Neural cell (in vitro differentiated cells): Measurements from ENCODE around the gene USP17L30. TPM values are rescaled to one million over a fixed set of nuclear protein-coding genes. Genes with fewer than 3 reads are reported as not detected.
"Not testable (repeated sequence)": the region's sequence is repeated elsewhere in the genome, so short reads cannot be mapped to it uniquely, and the experiment has no call there.

ENCODE experiments used
- H2AFZ ChIP-seq: fragments of 200-600, 300-800 bp; sonication (generic), shearing (Covaris generic); 2 replicates; pipeline ENCODE4 v1.6.0; 2014; ENCODE audit warnings: low read depth, mild to moderate bottlenecking, antibody characterized with exemption, low read length, moderate library complexity
- H3F3A ChIP-seq: fragments of 200-600 bp; shearing (Covaris generic); 2 replicates; pipeline ENCODE4 v1.6.1; 2016; ENCODE audit warnings: mild to moderate bottlenecking, moderate library complexity, mixed read lengths, antibody characterized with exemption, low read length; ENCODE audit not compliant: insufficient read depth, poor library complexity, severe bottlenecking
- H3K27ac ChIP-seq: fragments of 200-600, 300-800 bp; sonication (generic), shearing (Covaris generic); 2 replicates; pipeline ENCODE4 v1.5.1; 2014; ENCODE audit warnings: mild to moderate bottlenecking, low read length, moderate library complexity
- H3K27me3 ChIP-seq: fragments of 300-800, 200-600 bp; sonication (generic), shearing (Covaris generic); 2 replicates; pipeline ENCODE4 v1.6.0; 2014; ENCODE audit warnings: mild to moderate bottlenecking, low read depth, low read length, moderate library complexity; ENCODE audit not compliant: insufficient read depth
- H3K36me3 ChIP-seq: fragments of 300-800, 200-600 bp; sonication (generic), shearing (Covaris generic); 2 replicates; pipeline ENCODE4 v1.5.1; 2014; ENCODE audit warnings: mild to moderate bottlenecking, antibody characterized with exemption, low read length, moderate library complexity; ENCODE audit not compliant: insufficient read depth
- H3K4me2 ChIP-seq: fragments of 300-800, 200-600 bp; sonication (generic), shearing (Covaris generic); 2 replicates; pipeline ENCODE4 v1.6.0; 2014; ENCODE audit warnings: mild to moderate bottlenecking, low read length
- H3K4me3 ChIP-seq: fragments of 300-800, 200-600 bp; sonication (generic), shearing (Covaris generic); 2 replicates; pipeline ENCODE4 v1.5.1; 2014; ENCODE audit warnings: mild to moderate bottlenecking, low read length, moderate library complexity
- H3K79me2 ChIP-seq: fragments of 200-600 bp; shearing (Covaris generic); replicated peaks from 2 replicates; pipeline ENCODE4 v1.6.0; 2014; ENCODE audit warnings: mild to moderate bottlenecking, low read length, moderate library complexity; ENCODE audit not compliant: insufficient read depth
- H3K9ac ChIP-seq: fragments of 300-800, 200-600 bp; sonication (generic), shearing (Covaris generic); 2 replicates; pipeline ENCODE4 v1.6.1; 2016; ENCODE audit warnings: mild to moderate bottlenecking, low read length, mixed read lengths
- H3K9me2 ChIP-seq: fragments of 200-600 bp; shearing (Covaris generic); 2 replicates; pipeline ENCODE4 v1.6.1; 2016; ENCODE audit warnings: mild to moderate bottlenecking, low read length, mixed read lengths; ENCODE audit not compliant: insufficient read depth
- H3K9me3 ChIP-seq: fragments of 200-600, 300-800 bp; sonication (generic), shearing (Covaris generic); 2 replicates; pipeline ENCODE4 v1.6.1; 2016; ENCODE audit warnings: mild to moderate bottlenecking, mixed run types, low read length, moderate library complexity, mixed read lengths
- H4K20me1 ChIP-seq: fragments of 200-600 bp; shearing (Covaris generic); 2 replicates; pipeline ENCODE4 v1.6.1; 2016; ENCODE audit warnings: mild to moderate bottlenecking, mixed run types; ENCODE audit not compliant: insufficient read depth
- EP300 ChIP-seq: fragments of 450-650 bp; conservative IDR thresholded peaks from 2 replicates; pipeline ENCODE4 v1.6.1; 2014; ENCODE audit warnings: antibody characterized with exemption, mild to moderate bottlenecking, moderate library complexity; ENCODE audit not compliant: poor library complexity, severe bottlenecking
- EZH2 ChIP-seq: fragments of 200-600, 300-800 bp; shearing (Covaris generic), sonication (generic); IDR thresholded peaks from 2 replicates; pipeline ENCODE4 v1.6.1; 2014; ENCODE audit warnings: antibody characterized with exemption, low read length, borderline replicate concordance, mild to moderate bottlenecking; ENCODE audit not compliant: insufficient read depth, poor library complexity, severe bottlenecking
- MXI1 ChIP-seq: fragments of 450-650 bp; conservative IDR thresholded peaks from 2 replicates; pipeline ENCODE4 v1.6.1; 2014; ENCODE audit warnings: antibody characterized with exemption, mild to moderate bottlenecking; ENCODE audit not compliant: poor library complexity, severe bottlenecking
- POLR2AphosphoS5 ChIP-seq: IDR thresholded peaks from 2 replicates; pipeline ENCODE4 v1.6.1; 2012
- RAD21 ChIP-seq: fragments of 450-650 bp; conservative IDR thresholded peaks from 2 replicates; pipeline ENCODE4 v1.6.1; 2014; ENCODE audit warnings: antibody characterized with exemption, mild to moderate bottlenecking, moderate library complexity
- SMC3 ChIP-seq: fragments of 450-650 bp; conservative IDR thresholded peaks from 2 replicates; pipeline ENCODE4 v1.6.1; 2014; ENCODE audit warnings: antibody characterized with exemption, mild to moderate bottlenecking, moderate library complexity; ENCODE audit not compliant: poor library complexity
- TAF1 ChIP-seq: IDR thresholded peaks from 2 replicates; pipeline ENCODE4 v1.6.1; 2012; ENCODE audit warnings: low read depth
- polyA plus RNA-seq: library from polyadenylated mRNA; depleted of rRNA; stranded (reverse); fragments of >200 nt; gene quantifications from 2 replicates; pipeline ENCODE4 v1.2.3, GENCODE V29; 2014
- TF ChIP-seq, protein P1 (sequence below): IDR thresholded peaks from 2 replicates; pipeline ENCODE4 v1.6.1; 2012; ENCODE audit warnings: borderline replicate concordance

Gene USP17L30
- polyA plus RNA-seq, 1 donor from 2014 or later: not detected

DNA sequence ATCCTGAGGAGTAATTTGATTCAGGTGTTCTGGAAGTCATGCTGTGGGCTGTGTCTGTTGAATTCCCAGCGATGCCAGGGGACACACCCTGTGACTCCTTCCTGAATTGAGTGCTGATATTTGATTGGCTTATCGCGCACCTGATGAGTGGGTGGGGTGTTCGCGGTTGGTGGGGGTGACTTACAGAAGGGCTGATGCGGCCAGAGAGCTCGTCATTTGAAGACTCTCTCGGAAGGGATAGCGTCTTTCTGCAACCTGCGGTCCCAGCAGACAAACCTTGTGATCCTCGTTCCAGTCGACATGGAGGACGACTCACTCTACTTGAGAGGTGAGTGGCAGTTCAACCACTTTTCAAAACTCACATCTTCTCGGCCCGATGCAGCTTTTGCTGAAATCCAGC is 14.3 kb upstream of the USP17L30 start, which contains the start of gene USP17L28:
USP17L28 (plus strand) TSS at position 301 of the 400 bp plus-strand sequence; CDS start at position 301, 0 bp downstream.
- H4K20me1 ChIP-seq, H3K79me2 ChIP-seq, H3F3A ChIP-seq, H3K4me3 ChIP-seq, H3K4me2 ChIP-seq, H3K27ac ChIP-seq, H2AFZ ChIP-seq, H3K36me3 ChIP-seq, H3K27me3 ChIP-seq, H3K9me2 ChIP-seq, H3K9me3 ChIP-seq, H3K9ac ChIP-seq: not testable (repeated sequence)

DNA sequence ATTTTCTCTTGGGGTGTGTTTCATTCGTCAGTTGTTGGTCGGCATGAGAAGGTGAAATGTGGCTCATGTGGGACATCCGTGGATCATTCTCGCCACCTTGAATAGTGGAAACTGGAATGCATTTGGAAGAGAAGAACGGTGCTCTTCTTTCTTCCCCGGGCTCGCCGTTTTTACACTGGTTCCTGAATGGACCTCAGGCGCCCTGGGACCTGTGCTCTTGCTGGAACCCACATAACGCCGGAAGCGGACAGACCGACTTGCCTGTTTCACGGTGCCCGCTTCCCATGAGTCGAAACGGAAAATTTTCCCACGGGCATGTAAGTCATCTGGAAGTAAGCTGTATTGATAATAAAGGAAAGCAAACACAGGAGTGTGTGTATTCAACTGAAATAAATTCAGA is 12.1 kb upstream of the USP17L30 start:
- H3F3A ChIP-seq, H3K27me3 ChIP-seq, H2AFZ ChIP-seq, H3K9ac ChIP-seq, H4K20me1 ChIP-seq, H3K4me2 ChIP-seq, H3K79me2 ChIP-seq, H3K36me3 ChIP-seq, H3K4me3 ChIP-seq, H3K9me2 ChIP-seq, H3K27ac ChIP-seq, H3K9me3 ChIP-seq: not testable (repeated sequence)

DNA sequence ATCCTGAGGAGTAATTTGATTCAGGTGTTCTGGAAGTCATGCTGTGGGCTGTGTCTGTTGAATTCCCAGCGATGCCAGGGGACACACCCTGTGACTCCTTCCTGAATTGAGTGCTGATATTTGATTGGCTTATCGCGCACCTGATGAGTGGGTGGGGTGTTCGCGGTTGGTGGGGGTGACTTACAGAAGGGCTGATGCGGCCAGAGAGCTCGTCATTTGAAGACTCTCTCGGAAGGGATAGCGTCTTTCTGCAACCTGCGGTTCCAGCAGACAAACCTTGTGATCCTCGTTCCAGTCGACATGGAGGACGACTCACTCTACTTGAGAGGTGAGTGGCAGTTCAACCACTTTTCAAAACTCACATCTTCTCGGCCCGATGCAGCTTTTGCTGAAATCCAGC is 9.6 kb upstream of the USP17L30 start, which contains the start of gene USP17L29:
USP17L29 (plus strand) TSS at position 301 of the 400 bp plus-strand sequence; CDS start at position 301, 0 bp downstream.
- not testable (repeated sequence) for H3K79me2 ChIP-seq, H4K20me1 ChIP-seq, H3K9ac ChIP-seq, H3K9me2 ChIP-seq, H3K9me3 ChIP-seq, H2AFZ ChIP-seq, H3K27ac ChIP-seq, H3F3A ChIP-seq, H3K27me3 ChIP-seq, H3K4me2 ChIP-seq, H3K36me3 ChIP-seq, H3K4me3 ChIP-seq

DNA sequence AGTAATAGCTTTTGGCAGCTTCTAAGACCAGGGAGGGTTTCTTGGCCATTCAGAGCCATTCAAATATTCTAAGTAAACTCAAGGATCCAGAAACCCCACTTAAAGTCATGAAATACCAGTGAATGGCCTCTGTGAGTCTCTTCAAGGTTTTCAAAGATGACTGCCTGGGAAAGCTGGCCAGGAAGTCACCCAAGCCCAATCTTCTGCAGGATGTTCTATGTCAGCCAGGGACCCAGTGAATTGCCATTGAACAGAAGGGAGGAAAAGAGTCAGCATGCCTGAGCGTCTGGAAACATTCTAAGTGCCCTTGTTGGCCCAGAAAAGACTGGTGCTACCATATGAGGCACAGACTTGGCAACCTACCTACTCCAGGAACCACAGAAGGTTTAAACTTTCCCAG is 17.0 kb downstream of the USP17L30 start:
- not testable (repeated sequence) for H3K9me3 ChIP-seq, H3K9me2 ChIP-seq, H3K9ac ChIP-seq, H4K20me1 ChIP-seq, H3F3A ChIP-seq, H3K27ac ChIP-seq, H2AFZ ChIP-seq, H3K4me3 ChIP-seq, H3K4me2 ChIP-seq, H3K27me3 ChIP-seq, H3K79me2 ChIP-seq, H3K36me3 ChIP-seq

DNA sequence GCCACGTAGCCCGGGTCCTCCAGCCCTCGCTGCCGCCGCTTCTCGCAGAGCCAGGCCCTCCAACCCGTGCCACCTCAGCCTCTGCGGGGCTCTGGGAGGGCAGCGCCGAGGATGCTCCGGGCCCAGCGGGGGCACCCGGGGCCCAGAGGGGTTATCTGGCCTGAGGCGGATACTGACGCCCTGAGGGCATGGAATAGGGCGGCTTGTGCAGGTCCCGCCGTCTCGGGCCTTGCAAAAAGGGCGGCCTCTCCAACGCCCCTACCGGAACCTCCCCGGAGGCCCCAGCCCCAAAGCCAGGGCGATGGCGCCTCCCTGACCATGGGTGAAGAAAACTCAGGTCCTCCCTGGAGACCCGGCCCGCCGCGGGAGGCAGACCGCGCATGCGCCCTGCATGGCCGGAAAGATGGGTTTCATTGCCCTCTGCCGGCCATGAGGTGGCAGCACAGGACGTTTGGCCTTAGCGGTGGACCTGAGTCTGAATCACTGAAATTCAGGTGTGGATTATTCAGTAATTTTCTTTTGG is 18.1 kb downstream of the USP17L30 start:
- H3K4me2 ChIP-seq, H3K9ac ChIP-seq, H3K36me3 ChIP-seq, H3K9me2 ChIP-seq, H3K9me3 ChIP-seq, H3K27ac ChIP-seq, H3K4me3 ChIP-seq, H4K20me1 ChIP-seq, H2AFZ ChIP-seq, H3K27me3 ChIP-seq, H3F3A ChIP-seq, H3K79me2 ChIP-seq: not testable (repeated sequence)

DNA sequence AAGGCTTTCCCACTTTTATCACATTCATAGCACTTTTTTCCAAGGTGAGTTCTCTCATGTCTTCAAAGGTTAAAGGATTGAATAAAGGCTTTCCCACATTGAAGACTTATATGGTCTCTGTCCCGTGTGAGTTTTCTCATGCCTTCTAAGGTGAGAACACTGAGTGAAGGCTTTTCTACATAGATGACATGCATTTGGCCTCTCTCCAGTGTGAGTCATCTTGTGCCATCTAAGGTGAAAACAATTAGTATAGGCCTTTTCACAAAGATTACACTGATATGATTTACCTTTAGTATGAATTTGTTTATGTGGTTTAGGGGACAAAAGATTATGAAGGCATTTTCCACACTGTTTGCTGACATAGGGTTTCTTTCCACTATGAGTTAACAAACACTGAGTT is 21.2 kb downstream of the USP17L30 start:
- H4K20me1 ChIP-seq: no peaks in the 10 kb centered on the region
- H3K4me3 ChIP-seq: no peak overlapping the region
- no peak overlapping the region for H2AFZ ChIP-seq
- no peaks in the 10 kb centered on the region for H3K27me3 ChIP-seq
- no peak overlapping the region for H3K27ac ChIP-seq
- no peak overlapping the region for H3K9ac ChIP-seq
- H3F3A ChIP-seq: no peaks in the 10 kb centered on the region
- no peaks in the 10 kb centered on the region for H3K9me3 ChIP-seq
- no peaks in the 10 kb centered on the region for H3K79me2 ChIP-seq
- no peak overlapping the region for H3K4me2 ChIP-seq
- H3K36me3 ChIP-seq: no peaks in the 10 kb centered on the region
- no peaks in the 10 kb centered on the region for H3K9me2 ChIP-seq
- TF ChIP-seq MXI1 (no peak), EZH2 (no peak), RAD21 (no peak), POLR2AphosphoS5 (no peak), SMC3 (no peak), TAF1 (no peak), EP300 (no peak)
- TF ChIP-seq, protein P1, sequence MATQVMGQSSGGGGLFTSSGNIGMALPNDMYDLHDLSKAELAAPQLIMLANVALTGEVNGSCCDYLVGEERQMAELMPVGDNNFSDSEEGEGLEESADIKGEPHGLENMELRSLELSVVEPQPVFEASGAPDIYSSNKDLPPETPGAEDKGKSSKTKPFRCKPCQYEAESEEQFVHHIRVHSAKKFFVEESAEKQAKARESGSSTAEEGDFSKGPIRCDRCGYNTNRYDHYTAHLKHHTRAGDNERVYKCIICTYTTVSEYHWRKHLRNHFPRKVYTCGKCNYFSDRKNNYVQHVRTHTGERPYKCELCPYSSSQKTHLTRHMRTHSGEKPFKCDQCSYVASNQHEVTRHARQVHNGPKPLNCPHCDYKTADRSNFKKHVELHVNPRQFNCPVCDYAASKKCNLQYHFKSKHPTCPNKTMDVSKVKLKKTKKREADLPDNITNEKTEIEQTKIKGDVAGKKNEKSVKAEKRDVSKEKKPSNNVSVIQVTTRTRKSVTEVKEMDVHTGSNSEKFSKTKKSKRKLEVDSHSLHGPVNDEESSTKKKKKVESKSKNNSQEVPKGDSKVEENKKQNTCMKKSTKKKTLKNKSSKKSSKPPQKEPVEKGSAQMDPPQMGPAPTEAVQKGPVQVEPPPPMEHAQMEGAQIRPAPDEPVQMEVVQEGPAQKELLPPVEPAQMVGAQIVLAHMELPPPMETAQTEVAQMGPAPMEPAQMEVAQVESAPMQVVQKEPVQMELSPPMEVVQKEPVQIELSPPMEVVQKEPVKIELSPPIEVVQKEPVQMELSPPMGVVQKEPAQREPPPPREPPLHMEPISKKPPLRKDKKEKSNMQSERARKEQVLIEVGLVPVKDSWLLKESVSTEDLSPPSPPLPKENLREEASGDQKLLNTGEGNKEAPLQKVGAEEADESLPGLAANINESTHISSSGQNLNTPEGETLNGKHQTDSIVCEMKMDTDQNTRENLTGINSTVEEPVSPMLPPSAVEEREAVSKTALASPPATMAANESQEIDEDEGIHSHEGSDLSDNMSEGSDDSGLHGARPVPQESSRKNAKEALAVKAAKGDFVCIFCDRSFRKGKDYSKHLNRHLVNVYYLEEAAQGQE: no peak
